Keratinocyte (primary cell): ENCODE measurements around the gene FAM227A. TPM values are rescaled to one million over a fixed set of nuclear protein-coding genes. Genes with fewer than 3 reads are reported as not detected.

ENCODE experiments used
- DNase-seq: peaks from one replicate; pipeline ENCODE4 v3.0.0-alpha.2; 2011; ENCODE audit warnings: low read depth, missing footprints, low spot score
- FAIRE-seq: peaks from 2 replicates; lab custom pipeline; 2011; peaks lifted over from hg19 to GRCh38; lab: Jason Lieb, UNC
- H2AFZ ChIP-seq: 2 replicates; pipeline ENCODE4 v1.6.0; 2012; ENCODE audit warnings: low read length, control low read depth, inconsistent platforms; ENCODE audit not compliant: control insufficient read depth
- H3K27ac ChIP-seq: 2 replicates; pipeline ENCODE4 v1.5.1; 2011; ENCODE audit warnings: low read length; ENCODE audit not compliant: control insufficient read depth, insufficient read depth
- H3K27me3 ChIP-seq: 3 replicates; pipeline ENCODE4 v1.6.0; 2011; ENCODE audit warnings: low read length; ENCODE audit not compliant: control insufficient read depth, insufficient read depth; ENCODE audit errors: extremely low read depth
- H3K36me3 ChIP-seq, 2 experiments: 2 replicates in 1 of 2; 3 replicates in 1 of 2; pipeline ENCODE4 v1.5.1; 2011; ENCODE audit warnings: low read length in 2 of 2, mild to moderate bottlenecking in 1 of 2; ENCODE audit not compliant: control insufficient read depth in 2 of 2, insufficient read depth in 2 of 2; ENCODE audit errors: extremely low read depth in 1 of 2
- H3K4me1 ChIP-seq: 3 replicates; pipeline ENCODE4 v1.5.1; 2011; ENCODE audit warnings: low read length; ENCODE audit not compliant: control insufficient read depth, insufficient read depth; ENCODE audit errors: extremely low read depth
- H3K4me2 ChIP-seq: 3 replicates; pipeline ENCODE4 v1.6.0; 2011; ENCODE audit warnings: low read depth, low read length; ENCODE audit not compliant: control insufficient read depth, insufficient read depth; ENCODE audit errors: extremely low read depth
- H3K4me3 ChIP-seq, 3 experiments: fragments of 200-600 bp in 1 of 3; sonication (generic) in 1 of 3; 2 replicates in 2 of 3; 3 replicates in 1 of 3; pipeline ENCODE4 v1.5.1; 2011 to 2016; ENCODE audit warnings: low read length in 3 of 3, mild to moderate bottlenecking in 3 of 3, control low read depth in 2 of 3, inconsistent platforms in 1 of 3, low read depth in 1 of 3, mixed read lengths in 1 of 3, mixed run types in 1 of 3, moderate library complexity in 1 of 3; ENCODE audit not compliant: control insufficient read depth in 2 of 3, insufficient read depth in 2 of 3; ENCODE audit errors: extremely low read depth in 1 of 3
- H3K79me2 ChIP-seq: 2 replicates; pipeline ENCODE4 v1.6.0; 2012; ENCODE audit warnings: low read length; ENCODE audit not compliant: control insufficient read depth, insufficient read depth
- H3K9ac ChIP-seq: 3 replicates; pipeline ENCODE4 v1.6.0; 2011; ENCODE audit warnings: low read length; ENCODE audit not compliant: control insufficient read depth, insufficient read depth; ENCODE audit errors: extremely low read depth
- H3K9me1 ChIP-seq: 3 replicates; pipeline ENCODE4 v1.6.0; 2011; ENCODE audit warnings: low read length; ENCODE audit not compliant: control insufficient read depth, insufficient read depth; ENCODE audit errors: extremely low read depth
- H3K9me3 ChIP-seq: 2 replicates; pipeline ENCODE4 v1.5.1; 2012; ENCODE audit warnings: low read depth, low read length; ENCODE audit not compliant: control insufficient read depth
- H4K20me1 ChIP-seq: 3 replicates; pipeline ENCODE4 v1.6.0; 2011; ENCODE audit warnings: low read length; ENCODE audit not compliant: control insufficient read depth, insufficient read depth; ENCODE audit errors: extremely low read depth
- EZH2 ChIP-seq: IDR thresholded peaks from one replicate; pipeline ENCODE4 v1.6.1; 2012; ENCODE audit warnings: inconsistent platforms, mild to moderate bottlenecking, low read length, moderate library complexity
- dilution Hi-C: fragments of 300-500 bp; cut with MboI; formaldehyde crosslinking; loops from one replicate; pipeline ENCODE4 v1.7.0; 2020; ENCODE audit warnings: low sequenced_read_pairs; ENCODE audit not compliant: extremely low pct_ligation_motif_present
- polyA plus RNA-seq, 5 experiments: library from polyadenylated mRNA; depleted of rRNA in 3 of 5; stranded (reverse) in 3 of 5; stranded (forward) in 1 of 5; unstranded in 1 of 5; fragments of >200 nt; gene quantifications; 1 replicate in 1 of 5; 2 replicates in 3 of 5; 3 replicates in 1 of 5; pipeline versions ENCODE4 v1.2.1 to v1.2.3, GENCODE V29; 2011 to 2012; ENCODE audit warnings: missing spikeins in 2 of 5, low read depth in 1 of 5, low replicate concordance in 1 of 5
- TF ChIP-seq, protein P1 (sequence below), 3 experiments: IDR thresholded peaks in 1 of 3; conservative IDR thresholded peaks in 1 of 3; optimal IDR thresholded peaks in 1 of 3; 2 replicates in 2 of 3; 3 replicates in 1 of 3; pipeline versions ENCODE3 to v1.5.1; 2011; ENCODE audit warnings: low read length in 3 of 3, mild to moderate bottlenecking in 3 of 3, moderate library complexity in 2 of 3, control low read depth in 1 of 3, inconsistent platforms in 1 of 3; ENCODE audit not compliant: insufficient read depth in 2 of 3; ENCODE audit errors: extremely low read depth in 1 of 3

The FAM227A gene
- polyA plus RNA-seq, 1 donor (not counting 4 experiments of a cell fraction or from before 2014, with no cell fraction given) = 1.1 TPM

DNA sequence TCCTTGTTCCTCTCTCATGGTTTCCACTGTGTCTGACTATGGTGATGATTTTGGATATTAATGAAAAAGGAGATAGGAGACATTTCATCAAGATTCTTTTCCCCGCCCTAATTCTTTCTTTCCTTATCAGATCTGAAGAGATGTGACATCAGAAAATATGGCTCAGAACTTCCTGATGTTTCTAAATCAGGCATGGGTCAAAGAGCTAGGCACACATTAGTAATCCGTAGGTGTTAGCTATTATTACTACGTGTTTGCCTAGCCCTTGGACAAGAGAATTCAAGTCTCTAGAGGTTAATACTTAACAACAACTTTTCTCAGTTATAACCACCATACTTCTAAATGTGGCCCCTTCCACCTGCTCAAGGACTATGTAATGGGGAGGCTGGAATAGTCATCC lies 38.7 kb upstream of the FAM227A start:
- no peak for FAIRE-seq
- Histone ChIP-seq H4K20me1 (no peaks in the 10 kb centered on the region), H3K9me1 (no peaks in the 10 kb centered on the region), H3K4me3 (no peak overlapping the region), H3K9ac (no peak overlapping the region), H2AFZ (no peak overlapping the region), H3K36me3 (peaks cover 9 to 21% of the 10 kb centered on the region in 2 experiments), H3K4me2 (peak overlapping the region; percentile 34), H3K79me2 (peaks cover 77% of the 10 kb centered on the region), H3K9me3 (no peaks in the 10 kb centered on the region), H3K27me3 (no peaks in the 10 kb centered on the region), H3K4me1 (peaks cover 40% of the 10 kb centered on the region), H3K27ac (peak overlapping the region; percentile 41)
- TF ChIP-seq EZH2 = no peak
- TF ChIP-seq, protein P1, sequence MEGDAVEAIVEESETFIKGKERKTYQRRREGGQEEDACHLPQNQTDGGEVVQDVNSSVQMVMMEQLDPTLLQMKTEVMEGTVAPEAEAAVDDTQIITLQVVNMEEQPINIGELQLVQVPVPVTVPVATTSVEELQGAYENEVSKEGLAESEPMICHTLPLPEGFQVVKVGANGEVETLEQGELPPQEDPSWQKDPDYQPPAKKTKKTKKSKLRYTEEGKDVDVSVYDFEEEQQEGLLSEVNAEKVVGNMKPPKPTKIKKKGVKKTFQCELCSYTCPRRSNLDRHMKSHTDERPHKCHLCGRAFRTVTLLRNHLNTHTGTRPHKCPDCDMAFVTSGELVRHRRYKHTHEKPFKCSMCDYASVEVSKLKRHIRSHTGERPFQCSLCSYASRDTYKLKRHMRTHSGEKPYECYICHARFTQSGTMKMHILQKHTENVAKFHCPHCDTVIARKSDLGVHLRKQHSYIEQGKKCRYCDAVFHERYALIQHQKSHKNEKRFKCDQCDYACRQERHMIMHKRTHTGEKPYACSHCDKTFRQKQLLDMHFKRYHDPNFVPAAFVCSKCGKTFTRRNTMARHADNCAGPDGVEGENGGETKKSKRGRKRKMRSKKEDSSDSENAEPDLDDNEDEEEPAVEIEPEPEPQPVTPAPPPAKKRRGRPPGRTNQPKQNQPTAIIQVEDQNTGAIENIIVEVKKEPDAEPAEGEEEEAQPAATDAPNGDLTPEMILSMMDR (optimal IDR thresholded peaks at IDR 0.05 in 1 of 3, IDR thresholded peaks at IDR 0.05 in 1 of 3, conservative IDR thresholded peaks at IDR 0.05 in 1 of 3; ENCODE audit: extremely low read depth in 1 of 3, insufficient read depth in 2 of 3, low read length in 3 of 3) = no peak
- dilution Hi-C loops = no loop called here
- no peak for DNase-seq

DNA sequence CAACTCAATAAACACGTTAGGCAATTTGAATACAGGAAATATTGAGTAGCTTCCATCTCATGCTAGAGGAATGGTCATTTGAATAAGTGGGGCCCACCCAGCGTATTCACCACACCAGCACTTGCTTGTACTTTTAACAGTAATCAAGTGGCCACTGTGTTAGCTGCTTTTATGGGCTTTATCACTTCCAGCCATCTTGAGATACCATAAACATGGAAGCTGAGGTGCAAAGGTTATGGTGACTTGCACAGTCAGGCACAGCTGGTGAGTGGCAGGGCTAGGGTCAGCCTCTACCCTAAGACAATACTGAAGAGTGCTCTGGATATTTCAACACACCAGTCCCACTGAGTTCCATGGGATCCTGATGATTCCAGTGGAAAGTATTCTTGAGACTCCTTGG lies 37.9 kb upstream of the FAM227A start:
- H2AFZ ChIP-seq = no peak overlapping the region
- no peak overlapping the region for H3K4me3 ChIP-seq
- no peak overlapping the region for H3K27ac ChIP-seq
- peaks cover 38% of the 10 kb centered on the region for H3K4me1 ChIP-seq
- peaks cover 70% of the 10 kb centered on the region for H3K79me2 ChIP-seq
- H4K20me1 ChIP-seq = no peaks in the 10 kb centered on the region
- no peaks in the 10 kb centered on the region for H3K9me1 ChIP-seq
- H3K9me3 ChIP-seq = no peaks in the 10 kb centered on the region
- TF ChIP-seq, protein P1 (optimal IDR thresholded peaks at IDR 0.05 in 1 of 3, IDR thresholded peaks at IDR 0.05 in 1 of 3, conservative IDR thresholded peaks at IDR 0.05 in 1 of 3; ENCODE audit: extremely low read depth in 1 of 3, insufficient read depth in 2 of 3, low read length in 3 of 3) = no peak
- no peak for TF ChIP-seq EZH2
- no peak overlapping the region for H3K4me2 ChIP-seq
- DNase-seq (no peak), FAIRE-seq (no peak)
- no peak overlapping the region for H3K9ac ChIP-seq
- H3K36me3 ChIP-seq = peaks cover 11 to 22% of the 10 kb centered on the region in 2 experiments
- no peaks in the 10 kb centered on the region for H3K27me3 ChIP-seq
- dilution Hi-C loops = no loop called here
